IMR-90 (cell line): ENCODE data around the gene TOR4A. TPM values are rescaled to one million over a fixed set of nuclear protein-coding genes. Genes with fewer than 3 reads are reported as not detected.

Experiments
- ATAC-seq: fragments of 200-7000 bp; cut with Tn5 transposase; 2 replicates; pipeline ENCODE4 v1.9.1; 2020; ENCODE audit warnings: low read depth, mild to moderate bottlenecking, moderate library complexity
- BruUV-seq: library from RNA; stranded (reverse); fragments of 400-500 nt; replicated peaks from 2 replicates; lab custom pipeline; 2021; lab: Mats Ljungman, UMichigan
- CTCF ChIA-PET: fragments of 300-600 bp; formaldehyde crosslinking; extraction: SDS; loops from one replicate; lab custom pipeline; 2021; ENCODE audit warnings: antibody characterized with exemption; lab: Yijun Ruan, JAX
- POLR2A ChIA-PET: fragments of 300-600 bp; sonication (Branson Sonifier 250); formaldehyde crosslinking; loops from one replicate; lab custom pipeline; 2022; ENCODE audit warnings: antibody characterized with exemption; ENCODE audit not compliant: unreplicated experiment; lab: Charles Lee
- DNase-seq: peaks from one replicate; pipeline ENCODE4 v3.0.0; 2013
- H2AFZ ChIP-seq: replicated peaks from 2 replicates; pipeline ENCODE3; 2013; ENCODE audit warnings: low read length, mild to moderate bottlenecking; ENCODE audit not compliant: poor library complexity
- H2AK5ac ChIP-seq: 2 replicates; pipeline ENCODE4 v1.6.1; 2013; ENCODE audit warnings: low read depth, low read length, inconsistent platforms
- H2AK9ac ChIP-seq: replicated peaks from 2 replicates; pipeline ENCODE3; 2013; ENCODE audit warnings: mild to moderate bottlenecking, low read depth, low read length, moderate library complexity; ENCODE audit not compliant: poor library complexity
- H2BK120ac ChIP-seq: 2 replicates; pipeline ENCODE4 v1.6.1; 2013; ENCODE audit warnings: low read depth, low read length, inconsistent platforms
- H2BK15ac ChIP-seq: 3 replicates; pipeline ENCODE4 v1.6.1; 2013; ENCODE audit warnings: low read depth, low read length, inconsistent platforms
- H2BK20ac ChIP-seq: 2 replicates; pipeline ENCODE4 v1.6.1; 2013; ENCODE audit warnings: low read depth, mild to moderate bottlenecking, inconsistent platforms, low read length, moderate library complexity
- H2BK5ac ChIP-seq: 2 replicates; pipeline ENCODE4 v1.6.1; 2013; ENCODE audit warnings: mild to moderate bottlenecking, low read depth, low read length, inconsistent platforms; ENCODE audit not compliant: poor library complexity, severe bottlenecking
- H3K14ac ChIP-seq: replicated peaks from 2 replicates; pipeline ENCODE4 v1.6.1; 2013; ENCODE audit warnings: low read depth, low read length, inconsistent platforms
- H3K18ac ChIP-seq: 2 replicates; pipeline ENCODE4 v1.6.1; 2013; ENCODE audit warnings: low read depth, low read length, control low read depth
- H3K23ac ChIP-seq: 2 replicates; pipeline ENCODE4 v1.6.1; 2013; ENCODE audit warnings: low read depth, low read length, inconsistent platforms
- H3K27ac ChIP-seq: 2 replicates; pipeline ENCODE4 v1.5.1; 2013; ENCODE audit warnings: mild to moderate bottlenecking, control low read depth, low read length; ENCODE audit not compliant: insufficient read depth
- H3K27me3 ChIP-seq: 2 replicates; pipeline ENCODE4 v1.6.1; 2013; ENCODE audit warnings: low read length; ENCODE audit not compliant: control insufficient read depth, insufficient read depth
- H3K36me3 ChIP-seq: 2 replicates; pipeline ENCODE4 v1.6.1; 2013; ENCODE audit warnings: low read length, mixed read lengths; ENCODE audit not compliant: control insufficient read depth, insufficient read depth
- H3K4ac ChIP-seq: 2 replicates; pipeline ENCODE4 v1.6.1; 2013; ENCODE audit warnings: low read depth, low read length, inconsistent platforms
- H3K4me1 ChIP-seq: 2 replicates; pipeline ENCODE4 v1.6.1; 2013; ENCODE audit warnings: low read length, mixed read lengths; ENCODE audit not compliant: control insufficient read depth, insufficient read depth
- H3K4me2 ChIP-seq: 2 replicates; pipeline ENCODE4 v1.6.1; 2013; ENCODE audit warnings: low read depth, mild to moderate bottlenecking, control low read depth, low read length, moderate library complexity
- H3K4me3 ChIP-seq: 2 replicates; pipeline ENCODE4 v1.5.1; 2013; ENCODE audit warnings: low read depth, mild to moderate bottlenecking, control low read depth, low read length, moderate library complexity; ENCODE audit not compliant: insufficient read depth
- H3K56ac ChIP-seq: 2 replicates; pipeline ENCODE4 v1.6.1; 2013; ENCODE audit warnings: low read length, inconsistent platforms; ENCODE audit not compliant: insufficient read depth; ENCODE audit errors: extremely low read depth
- H3K79me1 ChIP-seq, 2 experiments: 2 replicates each; pipeline ENCODE4 v1.6.1; 2013; ENCODE audit warnings: low read length in 2 of 2, inconsistent platforms in 1 of 2, low read depth in 1 of 2
- H3K9ac ChIP-seq: 2 replicates; pipeline ENCODE4 v1.6.1; 2013; ENCODE audit warnings: low read depth, low read length, control low read depth
- H3K9me1 ChIP-seq: 2 replicates; pipeline ENCODE4 v1.6.1; 2013; ENCODE audit warnings: low read length, inconsistent platforms; ENCODE audit not compliant: insufficient read depth
- H3K9me3 ChIP-seq: 2 replicates; pipeline ENCODE4 v1.6.1; 2013; ENCODE audit warnings: low read length; ENCODE audit not compliant: control insufficient read depth, insufficient read depth
- H4K20me1 ChIP-seq: 2 replicates; pipeline ENCODE4 v1.6.1; 2013; ENCODE audit warnings: low read length, inconsistent platforms; ENCODE audit not compliant: insufficient read depth
- H4K5ac ChIP-seq: 2 replicates; pipeline ENCODE4 v1.6.1; 2013; ENCODE audit warnings: mild to moderate bottlenecking, low read depth, low read length, control low read depth
- H4K8ac ChIP-seq, 2 experiments: 2 replicates each; pipeline ENCODE4 v1.6.1; 2013; ENCODE audit warnings: low read depth in 2 of 2, low read length in 2 of 2, control low read depth in 1 of 2, inconsistent platforms in 1 of 2
- H4K91ac ChIP-seq: 2 replicates; pipeline ENCODE4 v1.6.1; 2013; ENCODE audit warnings: low read depth, low read length, inconsistent platforms; ENCODE audit not compliant: insufficient read depth
- CEBPB ChIP-seq: IDR thresholded peaks from 2 replicates; pipeline ENCODE4 v1.6.1; 2012; ENCODE audit warnings: low read depth, low read length, improper control_type of control experiment
- MAZ ChIP-seq: IDR thresholded peaks from 2 replicates; pipeline ENCODE4 v1.6.1; 2012; ENCODE audit warnings: low read depth, mild to moderate bottlenecking, low read length, improper control_type of control experiment, moderate library complexity, borderline replicate concordance
- NFE2L2 ChIP-seq: fragments of 150-350 bp; IDR thresholded peaks from 2 replicates; pipeline ENCODE4 v1.6.1; 2016; ENCODE audit warnings: low read depth, mild to moderate bottlenecking, low read length
- POLR2A ChIP-seq: IDR thresholded peaks from 2 replicates; pipeline ENCODE4 v1.6.1; 2012; ENCODE audit warnings: mild to moderate bottlenecking, low read depth, low read length
- WGBS, 2 experiments: methylation state at CpG; one replicate each; pipeline versions ENCODE4 v1.1.5 to v1.1.7; 2013; ENCODE audit warnings: missing lambda C conversion rate in 2 of 2; ENCODE audit not compliant: insufficient read length in 1 of 2; ENCODE audit errors: extremely low coverage in 2 of 2; 5-methylcytosine and 5-hydroxymethylcytosine counted together
- dilution Hi-C: fragments of 300-500 bp; cut with HindIII; formaldehyde crosslinking; loops from one replicate; pipeline ENCODE4 v1.14.3; 2018; ENCODE audit warnings: low sequenced_read_pairs; ENCODE audit not compliant: unreplicated experiment
- in situ Hi-C: fragments of 300-500 bp; cut with MboI; formaldehyde crosslinking; loops from 3 replicates; pipeline ENCODE4 v1.14.3; 2019; ENCODE audit warnings: low sequenced_read_pairs, inconsistent platforms, mixed read lengths
- intact Hi-C: fragments of 100-400 bp; cut with micrococcal nuclease; formaldehyde crosslinking; loops from 2 replicates; pipeline ENCODE4 v1.10.0; 2022
- polyA plus RNA-seq, 3 experiments: library from polyadenylated mRNA; depleted of rRNA; stranded (reverse); fragments of >200 nt; gene quantifications; 2 replicates each; pipeline ENCODE4 v1.2.3, GENCODE V29; 2012; ENCODE audit warnings: low replicate concordance in 1 of 3
- total RNA-seq: library from RNA; depleted of rRNA; stranded (reverse); fragments of >200 nt; gene quantifications from 2 replicates; pipeline ENCODE4 v1.2.3, GENCODE V29; 2012

Gene TOR4A
- total and polyA plus RNA-seq, 2 of the 4 experiments (the other 2 are of a cell fraction): 9.7 to 22.9 TPM

GRCh38 chr9:137243626-137244485, 33.7 kb upstream of the TOR4A start (continued):
- TF ChIP-seq CEBPB (no peak), MAZ (no peak)

GRCh38 chr9:137244486-137245449, 32.8 kb upstream of the TOR4A start:
- Histone ChIP-seq H3K4ac (no peak overlapping the region), H3K23ac (0 out of 2 replicates have a peak overlapping the region, but pooled peaks have one; percentile 16), H2AK5ac (0 out of 2 replicates have a peak overlapping the region, but pooled peaks have one; percentile 16), H3K36me3 (peaks cover 19% of the 10 kb centered on the region), H4K5ac (no peak overlapping the region), H2AK9ac (peak overlapping the region; percentile 50), H2BK20ac (no peak overlapping the region), H2BK15ac (no peak overlapping the region), H2AFZ (peak overlapping the region; percentile 69), H3K9ac (no peak overlapping the region), H3K4me2 (no peak overlapping the region), H4K8ac (no peak overlapping the region), H3K27me3 (no peaks in the 10 kb centered on the region), H4K91ac (no peak overlapping the region), H3K27ac (no peak overlapping the region), H2BK120ac (no peak overlapping the region), H3K79me1 (peaks cover 3 to 28% of the 10 kb centered on the region in 2 experiments; a peak in 3 of 4 replicates), H3K9me1 (peaks cover 4% of the 10 kb centered on the region), H3K14ac (no peak overlapping the region), H3K4me1 (peaks cover 7% of the 10 kb centered on the region; the same call in 1 of the 2 replicates), H4K20me1 (peaks cover 33% of the 10 kb centered on the region), H3K56ac (no peak overlapping the region), H3K9me3 (no peaks in the 10 kb centered on the region), H2BK5ac (no peak overlapping the region), H3K4me3 (no peak overlapping the region), H3K18ac (no peak overlapping the region)
- WGBS, 2 experiments: 79% methylated on average over 8 of the region's 36 CpGs; no CpG with 5 or more reads in 1 of the 2 experiments
- CTCF ChIA-PET: no interaction called here
- in situ Hi-C loops (no loop called here), intact Hi-C loops (no loop called here), dilution Hi-C loops (no loop called here)
- no TSS peak for BruUV-seq
- POLR2A ChIA-PET: interaction anchor here (1.9 kb wide), 1 partner anchor 10 kb away, joined by 9 read pairs; the partner anchor contains the start of gene NELFB
- ATAC-seq (no peak), DNase-seq (no peak)
- no peak for TF ChIP-seq NFE2L2
- peak; percentile 84 for TF ChIP-seq POLR2A
